SK-N-MC (cell line): Measurements from ENCODE around the gene STK33.

Source experiments
- EZH2 ChIP-seq: fragments of 200-600 bp; sonication (generic); IDR thresholded peaks from one replicate; pipeline ENCODE4 v1.6.1; 2017; ENCODE audit warnings: antibody characterized with exemption
- FOXP2 ChIP-seq: optimal IDR thresholded peaks from 2 replicates; pipeline ENCODE3; 2011; ENCODE audit warnings: mild to moderate bottlenecking, moderate library complexity; ENCODE audit not compliant: insufficient read depth; ENCODE audit errors: extremely low read length, control extremely low read depth

DNA sequence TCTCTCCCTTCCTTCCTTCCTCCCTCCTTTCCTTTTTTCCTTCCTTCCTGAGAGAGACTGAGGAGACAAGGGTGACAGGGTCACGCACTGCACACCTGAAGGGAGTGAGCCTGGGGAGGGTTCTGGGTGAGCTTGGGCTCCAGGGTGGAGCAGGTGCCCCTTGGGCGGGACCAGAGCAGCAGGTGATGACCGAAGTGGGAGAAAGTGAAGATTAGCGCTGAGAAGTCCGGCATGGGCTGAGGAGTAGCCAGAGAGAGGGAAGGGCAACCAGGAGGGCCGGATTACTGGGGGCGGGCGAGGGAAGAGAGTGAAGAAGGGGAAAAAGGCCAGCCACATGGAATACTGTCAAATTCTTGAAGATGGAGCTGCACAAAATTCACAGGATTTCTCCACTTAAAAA lies 231.1 kb downstream of the STK33 start:
- TF ChIP-seq EZH2: no peak
- TF ChIP-seq FOXP2: no peak
